NT2/D1 (cell line): ENCODE results near the gene TACC2.

Source experiments
- SUZ12 ChIP-seq: IDR thresholded peaks from 2 replicates; pipeline ENCODE4 v1.6.1; 2011; ENCODE audit not compliant: insufficient read length, insufficient read depth; ENCODE audit errors: extremely low read depth
- YY1 ChIP-seq: IDR thresholded peaks from 2 replicates; pipeline ENCODE4 v1.6.1; 2011; ENCODE audit not compliant: insufficient read length, insufficient read depth
- ZNF274 ChIP-seq: IDR thresholded peaks from 2 replicates; pipeline ENCODE4 v1.6.1; 2011; ENCODE audit warnings: mild to moderate bottlenecking, low read depth, low read length

DNA sequence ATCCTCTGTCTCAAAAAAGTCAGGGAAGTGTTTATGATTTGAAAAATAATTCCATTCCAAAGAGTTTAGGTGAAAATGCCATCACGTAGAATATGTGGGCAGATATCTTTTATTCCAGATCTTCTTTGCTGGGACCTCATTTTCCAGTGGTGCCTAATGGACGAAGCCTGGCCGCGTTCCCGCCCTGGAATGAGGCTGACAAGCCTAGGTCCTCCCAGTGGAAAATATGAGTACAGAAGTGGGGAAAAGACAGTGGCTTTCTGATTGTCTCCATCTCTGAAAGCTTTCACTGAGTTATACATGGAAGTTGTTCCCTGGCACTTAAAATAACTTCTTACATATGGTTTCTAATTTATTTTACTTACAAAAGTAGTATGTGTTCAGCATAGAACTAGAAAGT lies 139.4 kb downstream of the TACC2 start:
- TF ChIP-seq YY1, result no peak
- no peak for TF ChIP-seq SUZ12
- no peak for TF ChIP-seq ZNF274
